ENCODE measurements around the gene RAB26.

Gene RAB26

GRCh38 chr16:2124694-2125444, 23.6 kb upstream of the RAB26 start (continued):
- TF ChIP-seq ZSCAN30 (tag by site-specific recombination; IDR thresholded peaks at IDR 0.05) (peak; percentile 26; the same call in 1 of the 2 replicates), GLIS1 (tag by site-specific recombination; IDR thresholded peaks at IDR 0.05) (peak; percentile 88), ZBTB26 (tag by site-specific recombination; optimal IDR thresholded peaks at IDR 0.05) (peak; percentile 28), ZFHX2 (tag by site-specific recombination; conservative IDR thresholded peaks at IDR 0.05) (0 out of 2 replicates have a peak, but pooled peaks have one; percentile 7), ZNF692 (tag by site-specific recombination; IDR thresholded peaks at IDR 0.05) (peak; percentile 69; the same call in 1 of the 2 replicates), ZEB2 (tag by site-specific recombination; IDR thresholded peaks at IDR 0.05) (peak; percentile 58), IKZF3 (tag by site-specific recombination; IDR thresholded peaks at IDR 0.05) (peak; percentile 92), ZXDB (tag by site-specific recombination; IDR thresholded peaks at IDR 0.05) (0 out of 2 replicates have a peak, but pooled peaks have one; percentile 57), ZNF449 (tag by site-specific recombination; IDR thresholded peaks at IDR 0.05) (0 out of 2 replicates have a peak, but pooled peaks have one; percentile 17), ZIC2 (tag by site-specific recombination; IDR thresholded peaks at IDR 0.05) (peak; percentile 62), ZNF561 (tag by site-specific recombination; IDR thresholded peaks at IDR 0.05; ENCODE audit: borderline replicate concordance) (0 out of 2 replicates have a peak, but pooled peaks have one; percentile 22), KLF10 (tag by site-specific recombination; IDR thresholded peaks at IDR 0.05) (0 out of 2 replicates have a peak, but pooled peaks have one; percentile 36), ZBTB20 (tag by site-specific recombination; IDR thresholded peaks at IDR 0.05) (peak; percentile 30; the same call in 1 of the 2 replicates), ZNF639 (tag by site-specific recombination; IDR thresholded peaks at IDR 0.05) (0 out of 2 replicates have a peak, but pooled peaks have one; percentile 26), ZBTB17 (tag by site-specific recombination; IDR thresholded peaks at IDR 0.05) (peak; percentile 46), KLF17 (tag by site-specific recombination; IDR thresholded peaks at IDR 0.05) (peak; percentile 37), ZBTB8A (tag by site-specific recombination; IDR thresholded peaks at IDR 0.05) (peak; percentile 80), SP3 (tag by site-specific recombination; IDR thresholded peaks at IDR 0.05) (0 out of 2 replicates have a peak, but pooled peaks have one; percentile 18), ZNF629 (tag by site-specific recombination; IDR thresholded peaks at IDR 0.05) (peak; percentile 89), ZNF366 (tag by site-specific recombination; conservative IDR thresholded peaks at IDR 0.05) (0 out of 2 replicates have a peak, but pooled peaks have one; percentile 20), PATZ1 (tag by site-specific recombination; IDR thresholded peaks at IDR 0.05) (peak; percentile 87), SP2 (tag by site-specific recombination; IDR thresholded peaks at IDR 0.05) (peak; percentile 55), ZBTB21 (tag by site-specific recombination; IDR thresholded peaks at IDR 0.05) (peak; percentile 44; the same call in 1 of the 2 replicates), ZNF394 (tag by site-specific recombination; IDR thresholded peaks at IDR 0.05; ENCODE audit: borderline replicate concordance) (peak; percentile 61), GLIS2 (tag by site-specific recombination; IDR thresholded peaks at IDR 0.05) (peak; percentile 54), ZBTB11 (tag by site-specific recombination; conservative IDR thresholded peaks at IDR 0.05; ENCODE audit: low read depth) (peak; percentile 45)

Data from HEK293 (cell line).